OCI-LY1 (cell line): ENCODE results near the gene MAN2B2.

Source experiments
- H2AFZ ChIP-seq: fragments of 200-600 bp; sonication (generic), shearing (Covaris generic); 2 replicates; pipeline ENCODE4 v1.6.0; 2014; ENCODE audit warnings: antibody characterized with exemption, mild to moderate bottlenecking, low read length
- H3F3A ChIP-seq: fragments of 200-600 bp; sonication (generic), shearing (Covaris generic); 2 replicates; pipeline ENCODE4 v1.6.0; 2014; ENCODE audit warnings: mild to moderate bottlenecking, antibody characterized with exemption, low read length, moderate library complexity; ENCODE audit not compliant: insufficient read depth
- H3K27ac ChIP-seq: fragments of 200-600 bp; sonication (generic); 2 replicates; pipeline ENCODE4 v1.5.1; 2014; ENCODE audit warnings: low read length, mixed run types, mild to moderate bottlenecking, low read depth; ENCODE audit not compliant: poor library complexity, severe bottlenecking
- H3K27me3 ChIP-seq: fragments of 200-600 bp; sonication (generic); 2 replicates; pipeline ENCODE4 v1.6.0; 2014; ENCODE audit warnings: antibody characterized with exemption, mild to moderate bottlenecking, low read length, moderate library complexity; ENCODE audit not compliant: insufficient read depth
- H3K36me3 ChIP-seq: fragments of 200-600 bp; sonication (generic); 2 replicates; pipeline ENCODE4 v1.6.1; 2014; ENCODE audit warnings: mild to moderate bottlenecking, antibody characterized with exemption, low read length, moderate library complexity, mixed read lengths; ENCODE audit not compliant: insufficient read depth
- H3K4me1 ChIP-seq: fragments of 200-600 bp; sonication (generic); 2 replicates; pipeline ENCODE4 v1.5.1; 2014; ENCODE audit warnings: mild to moderate bottlenecking, low read length, moderate library complexity; ENCODE audit not compliant: insufficient read depth, severe bottlenecking
- H3K4me2 ChIP-seq: fragments of 200-600 bp; sonication (generic), shearing (Covaris generic); 2 replicates; pipeline ENCODE4 v1.6.1; 2014; ENCODE audit warnings: low read length
- H3K4me3 ChIP-seq: fragments of 200-600 bp; sonication (generic); 2 replicates; pipeline ENCODE4 v1.5.1; 2014; ENCODE audit warnings: low read length, low read depth, mild to moderate bottlenecking, mixed read lengths; ENCODE audit not compliant: poor library complexity, severe bottlenecking
- H3K79me2 ChIP-seq: fragments of 200-600 bp; shearing (Covaris generic); 2 replicates; pipeline ENCODE4 v1.6.1; 2016; ENCODE audit warnings: mixed run types, low read length, mixed read lengths; ENCODE audit not compliant: insufficient read depth
- H3K9ac ChIP-seq: fragments of 200-600 bp; sonication (generic), shearing (Covaris generic); 2 replicates; pipeline ENCODE4 v1.6.1; 2014; ENCODE audit warnings: mild to moderate bottlenecking, low read length, mixed read lengths
- H3K9me2 ChIP-seq: fragments of 200-600 bp; sonication (generic), shearing (Covaris generic); 2 replicates; pipeline ENCODE4 v1.6.1; 2014; ENCODE audit warnings: low read depth, mild to moderate bottlenecking, low read length, mixed read lengths
- H3K9me3 ChIP-seq: fragments of 200-600 bp; shearing (Covaris generic); 2 replicates; pipeline ENCODE4 v1.6.1; 2014; ENCODE audit warnings: low read length, mixed read lengths
- H4K20me1 ChIP-seq: fragments of 200-600 bp; sonication (generic), shearing (Covaris generic); 2 replicates; pipeline ENCODE4 v1.6.0; 2016; ENCODE audit warnings: mild to moderate bottlenecking, low read length; ENCODE audit not compliant: insufficient read depth
- CTCF ChIP-seq: fragments of 200-600 bp; sonication (generic), shearing (Covaris generic); IDR thresholded peaks from 2 replicates; pipeline ENCODE4 v1.5.1; 2017; ENCODE audit warnings: mild to moderate bottlenecking, antibody characterized with exemption, low read length, moderate library complexity, mixed read lengths
- EZH2 ChIP-seq: fragments of 200-600 bp; sonication (generic), shearing (Covaris generic); IDR thresholded peaks from 2 replicates; pipeline ENCODE4 v1.8.0; 2017; ENCODE audit warnings: borderline replicate concordance, mixed run types, mild to moderate bottlenecking, antibody characterized with exemption, low read length, moderate library complexity, mixed read lengths

MAN2B2 gene

GRCh38 chr4:6573986-6574746 lies 823 bp upstream of the MAN2B2 start:
- H4K20me1 ChIP-seq: no peaks in the 10 kb centered on the region
- peaks cover 11% of the 10 kb centered on the region for H3K4me1 ChIP-seq
- no peak overlapping the region for H2AFZ ChIP-seq
- H3K4me3 ChIP-seq: peak overlapping the region; percentile 98
- peak overlapping the region; percentile 87 for H3K4me2 ChIP-seq
- no peaks in the 10 kb centered on the region for H3K9me3 ChIP-seq
- no peaks in the 10 kb centered on the region for H3K9me2 ChIP-seq
- no peaks in the 10 kb centered on the region for H3K79me2 ChIP-seq
- no peak for TF ChIP-seq EZH2
- TF ChIP-seq CTCF: peak; percentile 23; the same call in 1 of the 2 replicates
- H3F3A ChIP-seq: no peaks in the 10 kb centered on the region
- peak overlapping the region; percentile 86 for H3K9ac ChIP-seq
- peaks cover 10% of the 10 kb centered on the region for H3K36me3 ChIP-seq
- H3K27me3 ChIP-seq: no peaks in the 10 kb centered on the region
- H3K27ac ChIP-seq: no peak overlapping the region

- no peaks in the 10 kb centered on the region for H4K20me1 ChIP-seq
- H3K4me3 ChIP-seq: peak overlapping the region; percentile 98
- H3K9ac ChIP-seq: peak overlapping the region; percentile 86
- no peak overlapping the region for H3K27ac ChIP-seq
- peaks cover 18% of the 10 kb centered on the region for H3K36me3 ChIP-seq
- TF ChIP-seq CTCF: no peak
- TF ChIP-seq EZH2: no peak
- H3K79me2 ChIP-seq: no peaks in the 10 kb centered on the region
- peaks cover 11% of the 10 kb centered on the region for H3K4me1 ChIP-seq
- no peaks in the 10 kb centered on the region for H3F3A ChIP-seq
- peak overlapping the region; percentile 87 for H3K4me2 ChIP-seq
- H3K9me3 ChIP-seq: no peaks in the 10 kb centered on the region
- H3K27me3 ChIP-seq: no peaks in the 10 kb centered on the region
- no peak overlapping the region for H2AFZ ChIP-seq
- H3K9me2 ChIP-seq: no peaks in the 10 kb centered on the region
Observed at GRCh38 chr4:6575503-6576240, 683 bp downstream of the MAN2B2 start.

- Histone ChIP-seq H3K27me3 (no peaks in the 10 kb centered on the region), H3K4me1 (peaks cover 11% of the 10 kb centered on the region), H3K27ac (no peak overlapping the region), H4K20me1 (no peaks in the 10 kb centered on the region), H3K4me3 (no peak overlapping the region), H3F3A (no peaks in the 10 kb centered on the region), H3K36me3 (peaks cover 18% of the 10 kb centered on the region), H3K79me2 (no peaks in the 10 kb centered on the region), H2AFZ (no peak overlapping the region), H3K9me3 (no peaks in the 10 kb centered on the region), H3K9me2 (no peaks in the 10 kb centered on the region), H3K9ac (no peak overlapping the region), H3K4me2 (no peak overlapping the region)
- TF ChIP-seq CTCF: no peak
- no peak for TF ChIP-seq EZH2
Observed at GRCh38 chr4:6576512-6576911, 1.5 kb downstream of the MAN2B2 start.
